IMR-90 (cell line): ENCODE results near the gene TENM4. TPM values are rescaled to one million over a fixed set of nuclear protein-coding genes. Genes with fewer than 3 reads are reported as not detected.

ENCODE experiments used
- ATAC-seq: fragments of 200-7000 bp; cut with Tn5 transposase; 2 replicates; pipeline ENCODE4 v1.9.1; 2020; ENCODE audit warnings: low read depth, mild to moderate bottlenecking, moderate library complexity
- BruUV-seq: library from RNA; stranded (reverse); fragments of 400-500 nt; replicated peaks from 2 replicates; lab custom pipeline; 2021; lab: Mats Ljungman, UMichigan
- CTCF ChIA-PET: fragments of 300-600 bp; formaldehyde crosslinking; extraction: SDS; loops from one replicate; lab custom pipeline; 2021; ENCODE audit warnings: antibody characterized with exemption; lab: Yijun Ruan, JAX
- POLR2A ChIA-PET: fragments of 300-600 bp; sonication (Branson Sonifier 250); formaldehyde crosslinking; loops from one replicate; lab custom pipeline; 2022; ENCODE audit warnings: antibody characterized with exemption; ENCODE audit not compliant: unreplicated experiment; lab: Charles Lee
- DNase-seq: peaks from one replicate; pipeline ENCODE4 v3.0.0; 2013
- H2AFZ ChIP-seq: replicated peaks from 2 replicates; pipeline ENCODE3; 2013; ENCODE audit warnings: low read length, mild to moderate bottlenecking; ENCODE audit not compliant: poor library complexity
- H2AK5ac ChIP-seq: 2 replicates; pipeline ENCODE4 v1.6.1; 2013; ENCODE audit warnings: low read depth, low read length, inconsistent platforms
- H2AK9ac ChIP-seq: replicated peaks from 2 replicates; pipeline ENCODE3; 2013; ENCODE audit warnings: mild to moderate bottlenecking, low read depth, low read length, moderate library complexity; ENCODE audit not compliant: poor library complexity
- H2BK120ac ChIP-seq: 2 replicates; pipeline ENCODE4 v1.6.1; 2013; ENCODE audit warnings: low read depth, low read length, inconsistent platforms
- H2BK15ac ChIP-seq: 3 replicates; pipeline ENCODE4 v1.6.1; 2013; ENCODE audit warnings: low read depth, low read length, inconsistent platforms
- H2BK20ac ChIP-seq: 2 replicates; pipeline ENCODE4 v1.6.1; 2013; ENCODE audit warnings: low read depth, mild to moderate bottlenecking, inconsistent platforms, low read length, moderate library complexity
- H2BK5ac ChIP-seq: 2 replicates; pipeline ENCODE4 v1.6.1; 2013; ENCODE audit warnings: mild to moderate bottlenecking, low read depth, low read length, inconsistent platforms; ENCODE audit not compliant: poor library complexity, severe bottlenecking
- H3K14ac ChIP-seq: replicated peaks from 2 replicates; pipeline ENCODE4 v1.6.1; 2013; ENCODE audit warnings: low read depth, low read length, inconsistent platforms
- H3K18ac ChIP-seq: 2 replicates; pipeline ENCODE4 v1.6.1; 2013; ENCODE audit warnings: low read depth, low read length, control low read depth
- H3K23ac ChIP-seq: 2 replicates; pipeline ENCODE4 v1.6.1; 2013; ENCODE audit warnings: low read depth, low read length, inconsistent platforms
- H3K27ac ChIP-seq: 2 replicates; pipeline ENCODE4 v1.5.1; 2013; ENCODE audit warnings: mild to moderate bottlenecking, control low read depth, low read length; ENCODE audit not compliant: insufficient read depth
- H3K27me3 ChIP-seq: 2 replicates; pipeline ENCODE4 v1.6.1; 2013; ENCODE audit warnings: low read length; ENCODE audit not compliant: control insufficient read depth, insufficient read depth
- H3K36me3 ChIP-seq: 2 replicates; pipeline ENCODE4 v1.6.1; 2013; ENCODE audit warnings: low read length, mixed read lengths; ENCODE audit not compliant: control insufficient read depth, insufficient read depth
- H3K4ac ChIP-seq: 2 replicates; pipeline ENCODE4 v1.6.1; 2013; ENCODE audit warnings: low read depth, low read length, inconsistent platforms
- H3K4me1 ChIP-seq: 2 replicates; pipeline ENCODE4 v1.6.1; 2013; ENCODE audit warnings: low read length, mixed read lengths; ENCODE audit not compliant: control insufficient read depth, insufficient read depth
- H3K4me2 ChIP-seq: 2 replicates; pipeline ENCODE4 v1.6.1; 2013; ENCODE audit warnings: low read depth, mild to moderate bottlenecking, control low read depth, low read length, moderate library complexity
- H3K4me3 ChIP-seq: 2 replicates; pipeline ENCODE4 v1.5.1; 2013; ENCODE audit warnings: low read depth, mild to moderate bottlenecking, control low read depth, low read length, moderate library complexity; ENCODE audit not compliant: insufficient read depth
- H3K56ac ChIP-seq: 2 replicates; pipeline ENCODE4 v1.6.1; 2013; ENCODE audit warnings: low read length, inconsistent platforms; ENCODE audit not compliant: insufficient read depth; ENCODE audit errors: extremely low read depth
- H3K79me1 ChIP-seq, 2 experiments: 2 replicates each; pipeline ENCODE4 v1.6.1; 2013; ENCODE audit warnings: low read length in 2 of 2, inconsistent platforms in 1 of 2, low read depth in 1 of 2
- H3K9ac ChIP-seq: 2 replicates; pipeline ENCODE4 v1.6.1; 2013; ENCODE audit warnings: low read depth, low read length, control low read depth
- H3K9me1 ChIP-seq: 2 replicates; pipeline ENCODE4 v1.6.1; 2013; ENCODE audit warnings: low read length, inconsistent platforms; ENCODE audit not compliant: insufficient read depth
- H3K9me3 ChIP-seq: 2 replicates; pipeline ENCODE4 v1.6.1; 2013; ENCODE audit warnings: low read length; ENCODE audit not compliant: control insufficient read depth, insufficient read depth
- H4K20me1 ChIP-seq: 2 replicates; pipeline ENCODE4 v1.6.1; 2013; ENCODE audit warnings: low read length, inconsistent platforms; ENCODE audit not compliant: insufficient read depth
- H4K5ac ChIP-seq: 2 replicates; pipeline ENCODE4 v1.6.1; 2013; ENCODE audit warnings: mild to moderate bottlenecking, low read depth, low read length, control low read depth
- H4K8ac ChIP-seq, 2 experiments: 2 replicates each; pipeline ENCODE4 v1.6.1; 2013; ENCODE audit warnings: low read depth in 2 of 2, low read length in 2 of 2, control low read depth in 1 of 2, inconsistent platforms in 1 of 2
- H4K91ac ChIP-seq: 2 replicates; pipeline ENCODE4 v1.6.1; 2013; ENCODE audit warnings: low read depth, low read length, inconsistent platforms; ENCODE audit not compliant: insufficient read depth
- BHLHE40 ChIP-seq: fragments of 150-350 bp; IDR thresholded peaks from 2 replicates; pipeline ENCODE4 v1.6.1; 2016; ENCODE audit warnings: mild to moderate bottlenecking, low read depth, low read length
- CEBPB ChIP-seq: IDR thresholded peaks from 2 replicates; pipeline ENCODE4 v1.6.1; 2012; ENCODE audit warnings: low read depth, low read length, improper control_type of control experiment
- CHD1 ChIP-seq: IDR thresholded peaks from 2 replicates; pipeline ENCODE4 v1.6.1; 2012; ENCODE audit warnings: low read depth, low read length, improper control_type of control experiment
- CTCF ChIP-seq: conservative IDR thresholded peaks from 2 replicates; pipeline ENCODE4 v1.5.1; 2012; ENCODE audit warnings: mild to moderate bottlenecking, low read depth, low read length, improper control_type of control experiment
- MAFK ChIP-seq: IDR thresholded peaks from 2 replicates; pipeline ENCODE4 v1.6.1; 2012; ENCODE audit warnings: low read depth, low read length, improper control_type of control experiment
- MAZ ChIP-seq: IDR thresholded peaks from 2 replicates; pipeline ENCODE4 v1.6.1; 2012; ENCODE audit warnings: low read depth, mild to moderate bottlenecking, low read length, improper control_type of control experiment, moderate library complexity, borderline replicate concordance
- MXI1 ChIP-seq: IDR thresholded peaks from 2 replicates; pipeline ENCODE4 v1.6.1; 2012; ENCODE audit warnings: low read depth, mild to moderate bottlenecking, low read length, moderate library complexity, borderline replicate concordance
- NFE2L2 ChIP-seq: fragments of 150-350 bp; IDR thresholded peaks from 2 replicates; pipeline ENCODE4 v1.6.1; 2016; ENCODE audit warnings: low read depth, mild to moderate bottlenecking, low read length
- POLR2A ChIP-seq: IDR thresholded peaks from 2 replicates; pipeline ENCODE4 v1.6.1; 2012; ENCODE audit warnings: mild to moderate bottlenecking, low read depth, low read length
- RAD21 ChIP-seq: IDR thresholded peaks from 2 replicates; pipeline ENCODE4 v1.6.1; 2012; ENCODE audit warnings: low read length, improper control_type of control experiment
- RCOR1 ChIP-seq: IDR thresholded peaks from 2 replicates; pipeline ENCODE4 v1.6.1; 2012; ENCODE audit warnings: mild to moderate bottlenecking, low read length, improper control_type of control experiment; ENCODE audit not compliant: insufficient replicate concordance
- RFX5 ChIP-seq: IDR thresholded peaks from 2 replicates; pipeline ENCODE4 v1.8.0; 2012; ENCODE audit warnings: low read depth, mild to moderate bottlenecking, low read length, moderate library complexity
- SMC3 ChIP-seq: fragments of 150-350 bp; IDR thresholded peaks from 2 replicates; pipeline ENCODE4 v1.6.1; 2016; ENCODE audit warnings: low read depth, mild to moderate bottlenecking, antibody characterized with exemption, low read length, moderate library complexity
- USF2 ChIP-seq: fragments of 150-350 bp; IDR thresholded peaks from 2 replicates; pipeline ENCODE4 v1.6.1; 2017; ENCODE audit warnings: mild to moderate bottlenecking, antibody characterized with exemption, low read length, low read depth
- WGBS, 2 experiments: methylation state at CpG; one replicate each; pipeline versions ENCODE4 v1.1.5 to v1.1.7; 2013; ENCODE audit warnings: missing lambda C conversion rate in 2 of 2; ENCODE audit not compliant: insufficient read length in 1 of 2; ENCODE audit errors: extremely low coverage in 2 of 2; 5-methylcytosine and 5-hydroxymethylcytosine counted together
- dilution Hi-C: fragments of 300-500 bp; cut with HindIII; formaldehyde crosslinking; loops from one replicate; pipeline ENCODE4 v1.14.3; 2018; ENCODE audit warnings: low sequenced_read_pairs; ENCODE audit not compliant: unreplicated experiment
- in situ Hi-C: fragments of 300-500 bp; cut with MboI; formaldehyde crosslinking; loops from 3 replicates; pipeline ENCODE4 v1.14.3; 2019; ENCODE audit warnings: low sequenced_read_pairs, inconsistent platforms, mixed read lengths
- intact Hi-C: fragments of 100-400 bp; cut with micrococcal nuclease; formaldehyde crosslinking; loops from 2 replicates; pipeline ENCODE4 v1.10.0; 2022
- polyA plus RNA-seq, 3 experiments: library from polyadenylated mRNA; depleted of rRNA; stranded (reverse); fragments of >200 nt; gene quantifications; 2 replicates each; pipeline ENCODE4 v1.2.3, GENCODE V29; 2012; ENCODE audit warnings: low replicate concordance in 1 of 3
- total RNA-seq: library from RNA; depleted of rRNA; stranded (reverse); fragments of >200 nt; gene quantifications from 2 replicates; pipeline ENCODE4 v1.2.3, GENCODE V29; 2012

The TENM4 gene
- total and polyA plus RNA-seq, 2 of the 4 experiments (the other 2 are of a cell fraction): 7.4 to 9.0 TPM

GRCh38 chr11:78954696-78955095 is 486.1 kb downstream of the TENM4 start:
- H3K4me3 ChIP-seq: no peak overlapping the region
- TF ChIP-seq CTCF (no peak), RCOR1 (no peak), MAZ (no peak), CHD1 (no peak), MAFK (no peak), CEBPB (no peak), BHLHE40 (no peak), SMC3 (no peak), USF2 (no peak), MXI1 (no peak), RFX5 (no peak), NFE2L2 (no peak), POLR2A (no peak), RAD21 (no peak)
- H2BK15ac ChIP-seq: no peak overlapping the region
- H2BK120ac ChIP-seq: no peak overlapping the region
- no peak overlapping the region for H2AK9ac ChIP-seq
- H2AK5ac ChIP-seq: peak overlapping the region; percentile 27; the same call in 1 of the 2 replicates
- H3K9ac ChIP-seq: no peak overlapping the region
- H3K79me1 ChIP-seq: no peaks in the 10 kb centered on the region
- H4K20me1 ChIP-seq: no peaks in the 10 kb centered on the region
- no peak overlapping the region for H2AFZ ChIP-seq
- no peak overlapping the region for H3K4ac ChIP-seq
- H3K14ac ChIP-seq: no peak overlapping the region
- no peak overlapping the region for H3K27ac ChIP-seq
- 0 out of 2 replicates have a peak overlapping the region, but pooled peaks have one; percentile 11 for H3K23ac ChIP-seq
- intact Hi-C loops: no loop called here
- WGBS, 2 experiments: 86% methylated on average over 2 of the region's 3 CpGs; no CpG with 5 or more reads in 1 of the 2 experiments
- dilution Hi-C loops: no loop called here
- H2BK5ac ChIP-seq: no peak overlapping the region
- peaks cover 13% of the 10 kb centered on the region for H3K4me1 ChIP-seq
- H3K36me3 ChIP-seq: no peaks in the 10 kb centered on the region
- in situ Hi-C loops: loop anchor here (5.0 kb wide), 1 partner anchor 307 kb away; no protein-coding TSS in a partner anchor
- no peak overlapping the region for H4K91ac ChIP-seq
- H4K8ac ChIP-seq: no peak overlapping the region
- no TSS peak for BruUV-seq
- no peak overlapping the region for H3K56ac ChIP-seq
- DNase-seq: no peak
- no peak overlapping the region for H2BK20ac ChIP-seq
- no peak overlapping the region; the same call in 1 of the 2 replicates for H3K18ac ChIP-seq
- H3K27me3 ChIP-seq: no peaks in the 10 kb centered on the region
- H3K9me1 ChIP-seq: peaks cover 3% of the 10 kb centered on the region; the same call in 1 of the 2 replicates
- ATAC-seq: no peak
- POLR2A ChIA-PET: no interaction called here
- no peak overlapping the region for H3K4me2 ChIP-seq
- CTCF ChIA-PET: no interaction called here
- H3K9me3 ChIP-seq: no peaks in the 10 kb centered on the region
- H4K5ac ChIP-seq: peak overlapping the region; percentile 9; the same call in 1 of the 2 replicates
